ENCODE results near the gene COL20A1. TPM values are rescaled to one million over a fixed set of nuclear protein-coding genes. Genes with fewer than 3 reads are reported as not detected.

COL20A1 gene
- total and polyA plus RNA-seq, 10 donors = 0.12 to 2.1 (median 0.60) TPM; not detected in 2

GRCh38 chr20:63261795-63262528 lies 31.0 kb upstream of the COL20A1 start:
- H3K4me3 ChIP-seq = no peak overlapping the region
- DNase-seq = no peak
- H3K27me3 ChIP-seq (replicated peaks in 1 of 7) = peaks cover 0 to 93% (median 31%) of the 10 kb centered on the region in 7 donors
- no peaks in the 10 kb centered on the region for H3K9me3 ChIP-seq
- TF ChIP-seq POLR2A (IDR thresholded peaks at IDR 0.05) (no peak), POLR2AphosphoS5 (IDR thresholded peaks at IDR 0.05) (no peak), CTCF (IDR thresholded peaks at IDR 0.05 in 8 of 11, conservative IDR thresholded peaks at IDR 0.05 in 3 of 11) (no peak)
- no peak overlapping the region for H3K27ac ChIP-seq
- no peaks in the 10 kb centered on the region for H3K36me3 ChIP-seq
- WGBS, 5 donors = 11 to 20% (median 13%) methylated on average over 30 of the region's 30 CpGs
- intact Hi-C loops (cut with DNase I; ENCODE audit: low total_unique reads) = no loop called here
- peaks cover 0 to 3% (median 0%) of the 10 kb centered on the region in 6 donors for H3K4me1 ChIP-seq

DNA sequence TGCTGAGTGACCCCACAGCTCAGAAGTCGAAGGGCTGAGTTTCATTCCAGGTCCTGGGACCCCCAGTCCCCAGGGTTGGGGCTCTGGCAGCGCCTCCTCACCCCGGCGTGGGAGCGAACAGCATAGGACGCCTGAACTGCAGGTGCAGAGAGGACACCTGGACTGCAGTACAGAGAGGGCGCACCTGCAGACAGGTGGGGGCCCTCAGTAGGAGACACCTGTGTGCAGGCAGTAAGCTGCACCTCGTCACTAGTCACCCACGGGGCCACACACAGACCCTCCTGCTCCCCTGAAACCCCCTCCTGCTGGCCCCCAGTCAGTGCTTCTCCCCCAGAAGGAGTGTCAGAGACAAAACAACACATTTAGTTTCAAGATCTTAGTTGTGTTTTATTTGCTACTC lies 30.1 kb upstream of the COL20A1 start:
- DNase-seq = no peak
- TF ChIP-seq POLR2AphosphoS5 (IDR thresholded peaks at IDR 0.05) = no peak
- TF ChIP-seq POLR2A (IDR thresholded peaks at IDR 0.05) = no peak
- no peak for TF ChIP-seq CTCF (IDR thresholded peaks at IDR 0.05 in 8 of 11, conservative IDR thresholded peaks at IDR 0.05 in 3 of 11)
- H3K27ac ChIP-seq = no peak overlapping the region
- peaks cover 0 to 98% (median 31%) of the 10 kb centered on the region in 7 donors for H3K27me3 ChIP-seq (replicated peaks in 1 of 7)
- no peaks in the 10 kb centered on the region for H3K36me3 ChIP-seq
- whole genome bisulfite sequencing, 5 donors = 74 to 90% (median 83%) methylated on average over 4 to 9 of the region's 9 CpGs
- no peak overlapping the region for H3K4me3 ChIP-seq
- peaks cover 0 to 3% (median 0%) of the 10 kb centered on the region in 6 donors for H3K4me1 ChIP-seq
- intact Hi-C loops (cut with DNase I; ENCODE audit: low total_unique reads) = no loop called here
- H3K9me3 ChIP-seq = no peaks in the 10 kb centered on the region

DNA sequence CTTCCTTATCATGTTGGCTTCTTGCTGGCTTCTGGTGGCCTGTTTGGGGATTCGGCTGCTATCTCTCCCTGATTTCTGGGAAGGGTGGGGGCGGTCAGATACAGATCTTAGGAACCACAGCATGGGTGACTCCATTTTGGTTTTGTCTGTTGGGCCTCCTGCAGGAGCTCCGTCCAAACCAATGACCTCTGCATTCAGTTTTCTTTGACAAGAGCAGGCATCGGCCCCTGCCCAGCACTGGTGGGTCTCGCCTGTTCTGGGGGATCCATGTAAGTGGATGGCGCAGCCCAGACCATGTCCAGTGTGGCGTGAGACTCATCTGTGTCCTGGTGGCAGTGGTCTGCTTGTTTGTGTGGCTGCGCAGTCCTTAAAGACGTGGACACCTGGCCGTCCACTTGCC lies 29.0 kb upstream of the COL20A1 start:
- Histone ChIP-seq H3K9me3 (no peaks in the 10 kb centered on the region), H3K27me3 (replicated peaks in 1 of 7) (peaks cover 0 to 91% (median 31%) of the 10 kb centered on the region in 7 donors), H3K4me1 (peaks cover 0 to 3% (median 0%) of the 10 kb centered on the region in 6 donors), H3K36me3 (no peaks in the 10 kb centered on the region), H3K27ac (no peak overlapping the region), H3K4me3 (no peak overlapping the region)
- WGBS, 5 donors = 81 to 93% (median 85%) methylated on average over 7 to 10 of the region's 10 CpGs
- intact Hi-C loops (cut with DNase I; ENCODE audit: low total_unique reads) = no loop called here
- no peak for TF ChIP-seq CTCF (IDR thresholded peaks at IDR 0.05 in 8 of 11, conservative IDR thresholded peaks at IDR 0.05 in 3 of 11)
- no peak for TF ChIP-seq POLR2AphosphoS5 (IDR thresholded peaks at IDR 0.05)
- TF ChIP-seq POLR2A (IDR thresholded peaks at IDR 0.05) = no peak
- DNase-seq = no peak

GRCh38 chr20:63264519-63264918 lies 28.5 kb upstream of the COL20A1 start:
- TF ChIP-seq CTCF (IDR thresholded peaks at IDR 0.05 in 8 of 11, conservative IDR thresholded peaks at IDR 0.05 in 3 of 11) (no peak), POLR2AphosphoS5 (IDR thresholded peaks at IDR 0.05) (no peak), POLR2A (IDR thresholded peaks at IDR 0.05) (no peak)
- WGBS, 5 donors = 57 to 68% (median 59%) methylated on average over 13 to 14 of the region's 14 CpGs
- Histone ChIP-seq H3K9me3 (no peaks in the 10 kb centered on the region), H3K4me3 (no peak overlapping the region), H3K27me3 (replicated peaks in 1 of 7) (peaks cover 0 to 85% (median 29%) of the 10 kb centered on the region in 7 donors), H3K27ac (no peak overlapping the region), H3K36me3 (no peaks in the 10 kb centered on the region), H3K4me1 (peaks cover 0 to 3% (median 0%) of the 10 kb centered on the region in 6 donors)
- no peak for DNase-seq
- intact Hi-C loops (cut with DNase I; ENCODE audit: low total_unique reads) = no loop called here

Measured in spleen (tissue), 11 donors.